GM12873 (cell line): Measurements from ENCODE around the gene GSTA4.

ENCODE experiments used
- CTCF ChIP-seq: IDR thresholded peaks from 2 replicates; pipeline ENCODE4 v1.5.1; 2012; ENCODE audit warnings: low read depth, mild to moderate bottlenecking, moderate library complexity, low read length, control low read depth; ENCODE audit not compliant: insufficient read depth; ENCODE audit errors: missing control alignments

The GSTA4 gene

GRCh38 chr6:52999456-52999855 is 4.4 kb upstream of the GSTA4 start:
- TF ChIP-seq CTCF: no peak

GRCh38 chr6:52998603-52999002 is 3.5 kb upstream of the GSTA4 start:
- no peak for TF ChIP-seq CTCF

- TF ChIP-seq CTCF: no peak
Observed at GRCh38 chr6:52995913-52996645, 995 bp upstream of the GSTA4 start.

GRCh38 chr6:52994839-52995088 is 320 bp downstream of the GSTA4 start:
- TF ChIP-seq CTCF: no peak

GRCh38 chr6:52994031-52994838 is 849 bp downstream of the GSTA4 start:
- TF ChIP-seq CTCF: no peak

GRCh38 chr6:52992980-52993920 is 1.8 kb downstream of the GSTA4 start:
- no peak for TF ChIP-seq CTCF

GRCh38 chr6:52990342-52990741 is 4.7 kb downstream of the GSTA4 start:
- no peak for TF ChIP-seq CTCF
